HCT116 (cell line): Measurements from ENCODE around the gene BATF3. TPM values are rescaled to one million over a fixed set of nuclear protein-coding genes. Genes with fewer than 3 reads are reported as not detected.

Experiments
- ATAC-seq: fragments of 200-7000 bp; cut with Tn5 transposase; 2 replicates; pipeline ENCODE4 v1.9.1; 2020; ENCODE audit warnings: mild to moderate bottlenecking, moderate library complexity
- BruUV-seq: library from RNA; stranded (reverse); fragments of 400-500 nt; replicated peaks from 2 replicates; lab custom pipeline; 2021; lab: Mats Ljungman, UMichigan
- CTCF ChIA-PET: fragments of 300-600 bp; sonication (Branson Sonifier 250); formaldehyde crosslinking; loops from one replicate; lab custom pipeline; 2021; ENCODE audit warnings: antibody characterized with exemption; lab: Charles Lee
- POLR2A ChIA-PET: fragments of 300-600, 350-600 bp; sonication (Branson Sonifier 250); formaldehyde crosslinking; loops from one replicate; lab custom pipeline; 2021; ENCODE audit warnings: antibody characterized with exemption; lab: Charles Lee
- RAD21 ChIA-PET, 2 experiments: fragments of 300-600 bp; sonication (Branson Sonifier 250); formaldehyde crosslinking; loops; one replicate each; lab custom pipeline; 2023; ENCODE audit warnings: low total read pairs in 2 of 2; ENCODE audit not compliant: uncharacterized antibody in 2 of 2, unreplicated experiment in 2 of 2, low non-redundant PET in 1 of 2; lab: Charles Lee
- DNase-seq: peaks from one replicate; pipeline ENCODE4 v3.0.0-alpha.2; 2010; ENCODE audit warnings: low read depth, low spot score
- H2AFZ ChIP-seq: fragments of 200-600 bp; shearing (Covaris generic), sonication (generic); 2 replicates; pipeline ENCODE4 v1.6.1; 2017; ENCODE audit warnings: low read depth, mixed run types, mixed read lengths, antibody characterized with exemption, low read length; ENCODE audit not compliant: poor library complexity, severe bottlenecking
- H3K27ac ChIP-seq: 2 replicates; pipeline ENCODE4 v1.5.1; 2012; ENCODE audit warnings: low read depth, low read length
- H3K27me3 ChIP-seq: fragments of 200-600 bp; sonication (generic); 2 replicates; pipeline ENCODE4 v1.6.1; 2016; ENCODE audit warnings: mixed run types, low read length, mixed read lengths; ENCODE audit not compliant: insufficient read depth
- H3K36me3 ChIP-seq, 2 experiments: fragments of 200-500 bp in 1 of 2; fragments of 200-600 bp in 1 of 2; sonication (Bioruptor generic) in 1 of 2; sonication (generic) in 1 of 2; 2 replicates each; pipeline versions ENCODE4 v1.5.1 to v1.6.1; 2014 to 2016; ENCODE audit warnings: low read length in 2 of 2, inconsistent platforms in 1 of 2, mixed read lengths in 1 of 2, mixed run types in 1 of 2; ENCODE audit not compliant: insufficient read depth in 2 of 2, control insufficient read depth in 1 of 2
- H3K4me1 ChIP-seq, 2 experiments: fragments of 200-600 bp in 1 of 2; sonication (generic) in 1 of 2; 2 replicates each; pipeline versions ENCODE4 v1.5.1 to v1.6.1; 2012 to 2017; ENCODE audit warnings: low read length in 2 of 2, inconsistent platforms in 1 of 2, mild to moderate bottlenecking in 1 of 2, mixed read lengths in 1 of 2, mixed run types in 1 of 2, moderate library complexity in 1 of 2; ENCODE audit not compliant: insufficient read depth in 2 of 2, control insufficient read depth in 1 of 2
- H3K4me2 ChIP-seq: fragments of 200-600 bp; sonication (generic); 2 replicates; pipeline ENCODE4 v1.6.1; 2017; ENCODE audit warnings: mixed run types, low read length, mixed read lengths
- H3K4me3 ChIP-seq, 2 experiments: fragments of 200-600 bp in 1 of 2; sonication (generic) in 1 of 2; replicated peaks in 1 of 2; 2 replicates each; pipeline ENCODE4 v1.5.1; 2011 to 2016; ENCODE audit warnings: low read length in 2 of 2, control low read depth in 1 of 2, low read depth in 1 of 2, mild to moderate bottlenecking in 1 of 2, mixed read lengths in 1 of 2, mixed run types in 1 of 2
- H3K79me2 ChIP-seq: fragments of 200-600 bp; sonication (generic); 2 replicates; pipeline ENCODE4 v1.6.1; 2017; ENCODE audit warnings: mild to moderate bottlenecking, mixed run types, low read length, moderate library complexity, mixed read lengths; ENCODE audit not compliant: insufficient read depth
- H3K9ac ChIP-seq: fragments of 200-600 bp; sonication (generic); 2 replicates; pipeline ENCODE4 v1.6.1; 2016; ENCODE audit warnings: low read length, mixed read lengths
- H3K9me2 ChIP-seq: fragments of 200-600 bp; sonication (generic), shearing (Covaris generic); 2 replicates; pipeline ENCODE4 v1.6.1; 2017; ENCODE audit warnings: mixed run types, mild to moderate bottlenecking, moderate library complexity; ENCODE audit not compliant: insufficient read depth
- H3K9me3 ChIP-seq, 2 experiments: fragments of 200-500 bp in 1 of 2; fragments of 200-600 bp in 1 of 2; sonication (Bioruptor generic) in 1 of 2; sonication (generic) in 1 of 2; 2 replicates each; pipeline ENCODE4 v1.6.1; 2014 to 2017; ENCODE audit warnings: low read length in 2 of 2, mixed read lengths in 2 of 2, inconsistent platforms in 1 of 2, low read depth in 1 of 2, mild to moderate bottlenecking in 1 of 2, mixed run types in 1 of 2, moderate library complexity in 1 of 2; ENCODE audit not compliant: control insufficient read depth in 1 of 2, insufficient read depth in 1 of 2
- H4K20me1 ChIP-seq: fragments of 200-600 bp; sonication (generic), shearing (Covaris generic); 2 replicates; pipeline ENCODE4 v1.6.1; 2017; ENCODE audit warnings: mixed run types, mild to moderate bottlenecking, moderate library complexity; ENCODE audit not compliant: insufficient read depth
- ATF3 ChIP-seq: IDR thresholded peaks from 2 replicates; pipeline ENCODE4 v1.6.1; 2012
- CEBPB ChIP-seq: IDR thresholded peaks from 2 replicates; pipeline ENCODE4 v1.6.1; 2012; ENCODE audit warnings: low read depth
- EGR1 ChIP-seq: IDR thresholded peaks from 2 replicates; pipeline ENCODE4 v1.6.1; 2012; ENCODE audit warnings: low read depth
- ELF1 ChIP-seq: IDR thresholded peaks from 2 replicates; pipeline ENCODE4 v1.6.1; 2012; ENCODE audit warnings: low read depth, borderline replicate concordance
- EZH2 ChIP-seq: fragments of 200-600 bp; sonication (generic); IDR thresholded peaks from 2 replicates; pipeline ENCODE4 v1.6.1; 2017; ENCODE audit warnings: antibody characterized with exemption, mixed run types
- EZH2phosphoT487 ChIP-seq: fragments of 200-600 bp; IDR thresholded peaks from 2 replicates; pipeline ENCODE4 v1.6.1; 2018; ENCODE audit warnings: antibody characterized with exemption, borderline replicate concordance
- POLR2AphosphoS5 ChIP-seq: IDR thresholded peaks from 2 replicates; pipeline ENCODE4 v1.6.1; 2011; ENCODE audit warnings: mild to moderate bottlenecking, low read depth, low read length, moderate library complexity
- SP1 ChIP-seq: IDR thresholded peaks from 2 replicates; pipeline ENCODE4 v1.6.1; 2012; ENCODE audit warnings: low read depth
- YY1 ChIP-seq: IDR thresholded peaks from 2 replicates; pipeline ENCODE4 v1.6.1; 2011; ENCODE audit warnings: low read length, low read depth, moderate library complexity, mild to moderate bottlenecking; ENCODE audit not compliant: insufficient replicate concordance; ENCODE audit errors: extremely low read depth
- ZFX ChIP-seq: fragments of 450-650 bp; IDR thresholded peaks from 2 replicates; pipeline ENCODE4 v1.6.1; 2017
- ZNF274 ChIP-seq: fragments of 200-500 bp; sonication (Bioruptor generic); IDR thresholded peaks from 2 replicates; pipeline ENCODE4 v1.6.1; 2014; ENCODE audit warnings: mild to moderate bottlenecking, low read depth, low read length, inconsistent platforms
- intact Hi-C: fragments of 100-400 bp; cut with micrococcal nuclease; formaldehyde crosslinking; loops from 2 replicates; pipeline ENCODE4 v1.10.0; 2022
- total RNA-seq: library from RNA; stranded (reverse); gene quantifications from one replicate; pipeline ENCODE4 v1.2.1, GENCODE V29; 2021; ENCODE audit not compliant: unreplicated experiment
- TF ChIP-seq, protein P1 (sequence below): IDR thresholded peaks from 2 replicates; pipeline ENCODE4 v1.6.1; 2012; ENCODE audit warnings: low read depth

Gene BATF3
- total RNA-seq, 1 experiment from 2014 or later: 4.8 TPM

GRCh38 chr1:212637902-212638301 is 61.7 kb downstream of the BATF3 start:
- H3K36me3 ChIP-seq: no peaks in the 10 kb centered on the region
- no peaks in the 10 kb centered on the region for H3K9me3 ChIP-seq
- H3K9ac ChIP-seq: no peak overlapping the region
- RAD21 ChIA-PET: no interaction called here
- no peak for TF ChIP-seq ATF3
- TF ChIP-seq ZNF274: no peak
- no peak for TF ChIP-seq POLR2AphosphoS5
- TF ChIP-seq, protein P1, sequence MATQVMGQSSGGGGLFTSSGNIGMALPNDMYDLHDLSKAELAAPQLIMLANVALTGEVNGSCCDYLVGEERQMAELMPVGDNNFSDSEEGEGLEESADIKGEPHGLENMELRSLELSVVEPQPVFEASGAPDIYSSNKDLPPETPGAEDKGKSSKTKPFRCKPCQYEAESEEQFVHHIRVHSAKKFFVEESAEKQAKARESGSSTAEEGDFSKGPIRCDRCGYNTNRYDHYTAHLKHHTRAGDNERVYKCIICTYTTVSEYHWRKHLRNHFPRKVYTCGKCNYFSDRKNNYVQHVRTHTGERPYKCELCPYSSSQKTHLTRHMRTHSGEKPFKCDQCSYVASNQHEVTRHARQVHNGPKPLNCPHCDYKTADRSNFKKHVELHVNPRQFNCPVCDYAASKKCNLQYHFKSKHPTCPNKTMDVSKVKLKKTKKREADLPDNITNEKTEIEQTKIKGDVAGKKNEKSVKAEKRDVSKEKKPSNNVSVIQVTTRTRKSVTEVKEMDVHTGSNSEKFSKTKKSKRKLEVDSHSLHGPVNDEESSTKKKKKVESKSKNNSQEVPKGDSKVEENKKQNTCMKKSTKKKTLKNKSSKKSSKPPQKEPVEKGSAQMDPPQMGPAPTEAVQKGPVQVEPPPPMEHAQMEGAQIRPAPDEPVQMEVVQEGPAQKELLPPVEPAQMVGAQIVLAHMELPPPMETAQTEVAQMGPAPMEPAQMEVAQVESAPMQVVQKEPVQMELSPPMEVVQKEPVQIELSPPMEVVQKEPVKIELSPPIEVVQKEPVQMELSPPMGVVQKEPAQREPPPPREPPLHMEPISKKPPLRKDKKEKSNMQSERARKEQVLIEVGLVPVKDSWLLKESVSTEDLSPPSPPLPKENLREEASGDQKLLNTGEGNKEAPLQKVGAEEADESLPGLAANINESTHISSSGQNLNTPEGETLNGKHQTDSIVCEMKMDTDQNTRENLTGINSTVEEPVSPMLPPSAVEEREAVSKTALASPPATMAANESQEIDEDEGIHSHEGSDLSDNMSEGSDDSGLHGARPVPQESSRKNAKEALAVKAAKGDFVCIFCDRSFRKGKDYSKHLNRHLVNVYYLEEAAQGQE: no peak
- TF ChIP-seq EGR1: no peak
- TF ChIP-seq ELF1: no peak
- TF ChIP-seq CEBPB: no peak
- TF ChIP-seq EZH2phosphoT487: no peak
- TF ChIP-seq EZH2: no peak
- TF ChIP-seq ZFX: no peak
- TF ChIP-seq YY1: no peak
- TF ChIP-seq SP1: no peak
- TF ChIP-seq, all 23 proteins: peak for 0
- ChIA-PET CTCF (no interaction called here), POLR2A (no interaction called here)
- H2AFZ ChIP-seq: no peak overlapping the region
- no peaks in the 10 kb centered on the region for H4K20me1 ChIP-seq
- DNase-seq (no peak), ATAC-seq (no peak)
- H3K4me2 ChIP-seq: no peak overlapping the region
- no peaks in the 10 kb centered on the region; the same call in 1 of the 2 replicates for H3K9me2 ChIP-seq
- H3K4me1 ChIP-seq: peaks cover 0 to 6% of the 10 kb centered on the region in 2 experiments; a peak in 1 of 4 replicates
- intact Hi-C loops: no loop called here
- H3K27ac ChIP-seq: no peak overlapping the region
- no peaks in the 10 kb centered on the region for H3K27me3 ChIP-seq
- no TSS peak for BruUV-seq
- no peaks in the 10 kb centered on the region for H3K79me2 ChIP-seq
- no peak overlapping the region for H3K4me3 ChIP-seq

Other genes with a start within 250 kb of the BATF3 start
- 43.2 TPM for gene ATF3, start 91.1 kb downstream of the BATF3 start, total RNA-seq
- gene NSL1, start 91.9 kb upstream of the BATF3 start, total RNA-seq: 36.4 TPM
- 16.3 TPM for gene TATDN3, start 92.1 kb upstream of the BATF3 start, total RNA-seq
- gene SPATA45, start 147.8 kb upstream of the BATF3 start, total RNA-seq: not detected
- 19.0 TPM for gene FLVCR1, start 158.4 kb upstream of the BATF3 start, total RNA-seq